Measurements from ENCODE around the gene LOXL3. TPM values are rescaled to one million over a fixed set of nuclear protein-coding genes. Genes with fewer than 3 reads are reported as not detected.
A peak's percentile ranks its signal among the peaks of the same experiment; 100 is the strongest.

Gene LOXL3
- total RNA-seq, 1 donor from 2014 or later, result 24.2 TPM

DNA sequence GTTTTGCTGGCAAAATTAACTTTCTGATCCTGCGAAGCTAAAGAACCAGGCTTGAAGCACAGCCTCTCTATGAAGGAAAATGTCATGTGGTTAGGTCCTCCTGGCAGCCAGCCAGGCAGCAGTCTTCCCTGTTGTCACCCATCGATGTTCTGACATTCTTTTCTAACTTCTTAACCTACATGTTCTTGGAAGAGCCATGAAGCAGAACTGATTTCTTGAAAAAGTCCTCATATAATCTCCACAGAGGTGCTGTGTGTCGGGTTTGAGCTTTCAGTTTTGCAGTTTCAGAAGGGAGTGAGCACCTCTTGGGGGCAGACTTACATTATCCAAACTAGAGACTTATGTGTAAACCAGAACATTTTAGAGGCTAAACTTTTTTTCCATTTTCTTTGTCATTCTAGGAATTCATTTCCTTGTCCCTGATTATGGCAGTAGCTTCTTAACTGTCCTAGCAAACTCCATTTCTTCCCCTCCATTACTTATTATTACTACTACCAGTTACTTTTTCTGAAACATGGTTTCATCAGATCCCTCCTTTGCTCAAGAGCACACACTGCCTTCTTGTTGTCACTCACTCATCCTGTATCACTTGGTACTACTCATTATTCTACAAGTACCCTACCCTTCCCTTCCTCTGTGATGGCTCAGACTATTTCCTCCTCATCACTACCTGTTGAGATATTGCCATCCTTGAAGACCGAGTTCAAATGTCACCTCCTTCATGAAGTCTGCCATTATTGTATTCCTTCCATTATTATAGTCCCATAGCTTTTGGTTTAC lies 31.9 kb upstream of the LOXL3 start:
- no peak overlapping the region for H3K4me3 Mint-ChIP-seq (ENCODE audit: low read depth)
- H3K36me3 Mint-ChIP-seq (ENCODE audit: insufficient read depth), result no peaks in the 10 kb centered on the region
- peaks cover 11% of the 10 kb centered on the region for H3K27me3 Mint-ChIP-seq
- H3K27ac Mint-ChIP-seq, result no peak overlapping the region
- no peak for DNase-seq (ENCODE audit: low spot score, unreplicated experiment)
- TF ChIP-seq, protein P1, sequence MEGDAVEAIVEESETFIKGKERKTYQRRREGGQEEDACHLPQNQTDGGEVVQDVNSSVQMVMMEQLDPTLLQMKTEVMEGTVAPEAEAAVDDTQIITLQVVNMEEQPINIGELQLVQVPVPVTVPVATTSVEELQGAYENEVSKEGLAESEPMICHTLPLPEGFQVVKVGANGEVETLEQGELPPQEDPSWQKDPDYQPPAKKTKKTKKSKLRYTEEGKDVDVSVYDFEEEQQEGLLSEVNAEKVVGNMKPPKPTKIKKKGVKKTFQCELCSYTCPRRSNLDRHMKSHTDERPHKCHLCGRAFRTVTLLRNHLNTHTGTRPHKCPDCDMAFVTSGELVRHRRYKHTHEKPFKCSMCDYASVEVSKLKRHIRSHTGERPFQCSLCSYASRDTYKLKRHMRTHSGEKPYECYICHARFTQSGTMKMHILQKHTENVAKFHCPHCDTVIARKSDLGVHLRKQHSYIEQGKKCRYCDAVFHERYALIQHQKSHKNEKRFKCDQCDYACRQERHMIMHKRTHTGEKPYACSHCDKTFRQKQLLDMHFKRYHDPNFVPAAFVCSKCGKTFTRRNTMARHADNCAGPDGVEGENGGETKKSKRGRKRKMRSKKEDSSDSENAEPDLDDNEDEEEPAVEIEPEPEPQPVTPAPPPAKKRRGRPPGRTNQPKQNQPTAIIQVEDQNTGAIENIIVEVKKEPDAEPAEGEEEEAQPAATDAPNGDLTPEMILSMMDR (IDR thresholded peaks at IDR 0.05; ENCODE audit: unreplicated experiment), result no peak
- H3K4me1 Mint-ChIP-seq (ENCODE audit: low read depth), result peaks cover 1% of the 10 kb centered on the region
- no peaks in the 10 kb centered on the region for H3K9me3 Mint-ChIP-seq (ENCODE audit: low read depth)

DNA sequence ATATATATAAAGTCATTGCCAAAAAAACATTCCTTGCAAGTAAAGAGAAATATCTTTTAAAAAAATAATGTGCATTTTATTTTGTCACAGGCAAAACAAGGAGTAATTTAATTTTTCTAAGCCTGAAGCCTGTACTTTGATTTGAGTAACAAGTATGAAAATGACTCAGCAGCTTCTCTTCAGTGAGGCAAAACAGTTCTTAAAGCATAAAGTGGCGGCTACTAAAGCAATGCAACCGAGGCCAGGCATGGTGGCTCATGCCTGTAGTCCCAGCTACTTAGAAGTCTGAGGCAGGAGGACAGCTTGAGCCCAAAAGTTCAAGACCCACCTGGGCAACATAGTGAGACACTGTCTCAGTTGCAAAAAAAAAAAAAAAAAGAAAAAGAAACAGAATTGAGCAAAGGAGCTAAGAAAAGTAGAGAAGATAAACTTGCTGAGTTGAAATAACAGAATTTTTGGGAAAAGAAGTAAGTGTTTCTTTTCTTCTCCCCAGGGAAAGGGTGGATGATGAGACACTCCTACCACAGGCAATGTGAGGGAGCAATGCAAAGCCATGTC lies 30.4 kb upstream of the LOXL3 start:
- no peak for DNase-seq (ENCODE audit: low spot score, unreplicated experiment)
- H3K4me1 Mint-ChIP-seq (ENCODE audit: low read depth), result peaks cover 1% of the 10 kb centered on the region
- TF ChIP-seq, protein P1 (IDR thresholded peaks at IDR 0.05; ENCODE audit: unreplicated experiment), result no peak
- H3K4me3 Mint-ChIP-seq (ENCODE audit: low read depth), result no peak overlapping the region
- H3K36me3 Mint-ChIP-seq (ENCODE audit: insufficient read depth), result no peaks in the 10 kb centered on the region
- H3K27ac Mint-ChIP-seq, result no peak overlapping the region
- H3K27me3 Mint-ChIP-seq, result peaks cover 15% of the 10 kb centered on the region
- no peaks in the 10 kb centered on the region for H3K9me3 Mint-ChIP-seq (ENCODE audit: low read depth)

DNA sequence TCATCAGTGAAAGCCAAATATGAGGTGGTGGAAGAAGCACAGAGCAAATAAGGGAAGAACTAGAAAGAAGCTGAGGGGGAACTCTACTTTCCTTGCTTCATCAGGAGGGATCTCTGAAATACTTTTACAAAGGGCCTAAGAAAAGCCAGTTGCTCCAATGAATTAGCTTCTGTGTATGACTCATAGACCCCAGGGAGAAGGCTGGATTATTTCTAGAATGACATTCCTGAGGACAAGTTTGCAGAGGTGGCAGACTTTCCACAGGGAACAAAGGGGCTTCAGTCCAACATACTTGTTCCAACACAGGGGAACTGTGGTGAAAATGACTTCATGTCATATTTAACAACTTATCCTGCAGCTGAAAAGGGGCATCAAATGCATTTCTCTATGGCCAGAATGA lies 29.8 kb upstream of the LOXL3 start:
- peaks cover 1% of the 10 kb centered on the region for H3K4me1 Mint-ChIP-seq (ENCODE audit: low read depth)
- DNase-seq (ENCODE audit: low spot score, unreplicated experiment), result no peak
- H3K9me3 Mint-ChIP-seq (ENCODE audit: low read depth), result no peaks in the 10 kb centered on the region
- H3K27ac Mint-ChIP-seq, result peak overlapping the region; percentile 15
- TF ChIP-seq, protein P1 (IDR thresholded peaks at IDR 0.05; ENCODE audit: unreplicated experiment), result no peak
- no peak overlapping the region for H3K4me3 Mint-ChIP-seq (ENCODE audit: low read depth)
- no peaks in the 10 kb centered on the region for H3K36me3 Mint-ChIP-seq (ENCODE audit: insufficient read depth)
- peaks cover 11% of the 10 kb centered on the region for H3K27me3 Mint-ChIP-seq

DNA sequence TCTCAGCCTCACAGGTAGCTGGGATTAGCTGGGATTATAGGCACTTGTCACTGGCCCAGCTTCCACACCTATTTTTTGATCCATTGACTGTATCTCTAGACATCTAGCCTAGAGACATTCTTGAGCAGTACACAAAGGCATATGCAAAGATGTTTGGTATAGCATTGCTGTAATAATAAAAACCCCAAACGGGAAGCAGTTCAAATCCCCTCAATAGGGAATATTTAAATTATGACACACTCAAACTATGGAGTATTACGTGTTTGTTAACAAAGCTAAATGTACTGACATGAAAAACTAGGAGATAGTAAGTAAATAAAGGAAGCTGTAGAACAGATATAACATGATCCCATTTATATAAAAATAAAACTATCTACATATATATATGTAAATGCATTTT lies 28.4 kb upstream of the LOXL3 start:
- H3K27me3 Mint-ChIP-seq, result peaks cover 14% of the 10 kb centered on the region

DNA sequence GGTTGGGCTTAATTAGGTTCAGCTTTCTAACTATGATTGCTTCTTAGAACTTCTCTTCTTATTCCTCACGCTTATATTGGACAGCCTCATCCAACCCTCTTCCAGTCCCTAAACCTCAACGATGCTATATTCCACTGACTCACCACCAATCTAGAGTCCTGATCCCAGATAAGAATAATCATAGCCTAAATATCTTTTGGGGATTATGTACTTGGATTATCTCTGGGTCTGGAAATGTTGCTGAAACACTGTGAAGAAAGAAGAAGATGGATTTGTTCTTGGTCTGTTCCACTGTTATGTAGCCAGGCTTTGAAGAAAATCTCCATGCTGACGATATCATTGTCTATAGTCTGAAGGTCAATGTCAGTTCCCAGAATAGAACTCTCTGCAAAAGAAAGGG lies 27.7 kb upstream of the LOXL3 start:
- DNase-seq (ENCODE audit: low spot score, unreplicated experiment), result no peak
- Mint-ChIP-seq H3K4me3 (ENCODE audit: low read depth) (no peak overlapping the region), H3K27ac (no peak overlapping the region), H3K4me1 (ENCODE audit: low read depth) (no peaks in the 10 kb centered on the region), H3K36me3 (ENCODE audit: insufficient read depth) (no peaks in the 10 kb centered on the region), H3K27me3 (peaks cover 19% of the 10 kb centered on the region), H3K9me3 (ENCODE audit: low read depth) (no peaks in the 10 kb centered on the region)
- TF ChIP-seq, protein P1 (IDR thresholded peaks at IDR 0.05; ENCODE audit: unreplicated experiment), result no peak

More for the DNA sequence above, 28.4 kb upstream of the LOXL3 start:
- H3K4me3 Mint-ChIP-seq (ENCODE audit: low read depth), result no peak overlapping the region
- no peak for DNase-seq (ENCODE audit: low spot score, unreplicated experiment)
- H3K9me3 Mint-ChIP-seq (ENCODE audit: low read depth), result no peaks in the 10 kb centered on the region
- H3K36me3 Mint-ChIP-seq (ENCODE audit: insufficient read depth), result no peaks in the 10 kb centered on the region
- no peaks in the 10 kb centered on the region for H3K4me1 Mint-ChIP-seq (ENCODE audit: low read depth)
- TF ChIP-seq, protein P1 (IDR thresholded peaks at IDR 0.05; ENCODE audit: unreplicated experiment), result no peak
- no peak overlapping the region for H3K27ac Mint-ChIP-seq
